ENCODE data around the gene NEK10.

Gene NEK10

DNA sequence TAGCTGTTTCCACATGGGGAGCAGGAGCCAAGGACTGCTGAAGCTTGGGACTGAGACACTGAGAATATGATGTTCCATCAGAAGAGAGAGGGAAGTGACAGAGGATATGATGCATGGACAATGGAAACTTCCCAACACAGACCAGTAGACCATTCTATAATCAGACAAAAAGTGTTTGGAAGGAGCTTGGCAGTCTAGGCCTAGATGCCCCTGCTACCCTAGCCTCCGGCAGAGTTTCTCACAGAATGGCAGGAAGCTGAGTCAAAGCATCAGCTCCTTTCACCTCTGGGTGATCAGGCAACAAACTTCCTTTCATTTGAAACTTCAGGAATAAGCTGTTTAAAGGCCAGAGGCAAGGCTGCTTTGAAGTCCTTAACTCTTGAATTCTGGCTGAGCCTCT lies 222.0 kb downstream of the NEK10 start:
- Histone ChIP-seq H2AFZ (ENCODE audit: low read length) (no peak overlapping the region), H3F3A (ENCODE audit: insufficient read depth, low read length) (no peaks in the 10 kb centered on the region), H3K9ac (ENCODE audit: low read length) (no peak overlapping the region), H3K36me3 (ENCODE audit: insufficient read depth, low read length) (no peaks in the 10 kb centered on the region), H3K4me1 (ENCODE audit: insufficient read depth, low read length, severe bottlenecking) (no peaks in the 10 kb centered on the region), H3K9me2 (ENCODE audit: low read depth, low read length) (no peaks in the 10 kb centered on the region), H3K9me3 (ENCODE audit: low read length) (no peaks in the 10 kb centered on the region), H3K27ac (ENCODE audit: low read depth, low read length, poor library complexity, severe bottlenecking) (no peak overlapping the region), H3K27me3 (ENCODE audit: insufficient read depth, low read length) (no peaks in the 10 kb centered on the region), H3K4me2 (ENCODE audit: low read length) (no peak overlapping the region), H3K79me2 (ENCODE audit: insufficient read depth, low read length) (no peaks in the 10 kb centered on the region), H3K4me3 (ENCODE audit: low read depth, low read length, poor library complexity, severe bottlenecking) (no peak overlapping the region), H4K20me1 (ENCODE audit: insufficient read depth, low read length) (no peaks in the 10 kb centered on the region)
- TF ChIP-seq CTCF (IDR thresholded peaks at IDR 0.05; ENCODE audit: low read length) = no peak
- no peak for TF ChIP-seq EZH2 (IDR thresholded peaks at IDR 0.05; ENCODE audit: borderline replicate concordance, low read length)

GRCh38 chr3:27146786-27147185 lies 222.4 kb downstream of the NEK10 start:
- H3K9me2 ChIP-seq (ENCODE audit: low read depth, low read length) = no peaks in the 10 kb centered on the region
- no peak for TF ChIP-seq CTCF (IDR thresholded peaks at IDR 0.05; ENCODE audit: low read length)
- no peak for TF ChIP-seq EZH2 (IDR thresholded peaks at IDR 0.05; ENCODE audit: borderline replicate concordance, low read length)
- no peak overlapping the region for H3K4me2 ChIP-seq (ENCODE audit: low read length)

GRCh38 chr3:27145719-27146118 lies 223.5 kb downstream of the NEK10 start:
- Histone ChIP-seq H3K9ac (ENCODE audit: low read length) (no peak overlapping the region), H3K9me2 (ENCODE audit: low read depth, low read length) (no peaks in the 10 kb centered on the region), H2AFZ (ENCODE audit: low read length) (no peak overlapping the region), H3K79me2 (ENCODE audit: insufficient read depth, low read length) (no peaks in the 10 kb centered on the region), H3K36me3 (ENCODE audit: insufficient read depth, low read length) (no peaks in the 10 kb centered on the region), H3K27me3 (ENCODE audit: insufficient read depth, low read length) (no peaks in the 10 kb centered on the region), H3K27ac (ENCODE audit: low read depth, low read length, poor library complexity, severe bottlenecking) (no peak overlapping the region), H3K9me3 (ENCODE audit: low read length) (no peaks in the 10 kb centered on the region), H3K4me1 (ENCODE audit: insufficient read depth, low read length, severe bottlenecking) (no peaks in the 10 kb centered on the region), H3K4me2 (ENCODE audit: low read length) (no peak overlapping the region), H4K20me1 (ENCODE audit: insufficient read depth, low read length) (no peaks in the 10 kb centered on the region), H3K4me3 (ENCODE audit: low read depth, low read length, poor library complexity, severe bottlenecking) (no peak overlapping the region), H3F3A (ENCODE audit: insufficient read depth, low read length) (no peaks in the 10 kb centered on the region)
- no peak for TF ChIP-seq EZH2 (IDR thresholded peaks at IDR 0.05; ENCODE audit: borderline replicate concordance, low read length)
- TF ChIP-seq CTCF (IDR thresholded peaks at IDR 0.05; ENCODE audit: low read length) = no peak

More at GRCh38 chr3:27146786-27147185, 222.4 kb downstream of the NEK10 start:
- no peaks in the 10 kb centered on the region for H3K79me2 ChIP-seq (ENCODE audit: insufficient read depth, low read length)
- no peak overlapping the region for H3K9ac ChIP-seq (ENCODE audit: low read length)
- no peak overlapping the region for H3K4me3 ChIP-seq (ENCODE audit: low read depth, low read length, poor library complexity, severe bottlenecking)
- no peaks in the 10 kb centered on the region for H3K36me3 ChIP-seq (ENCODE audit: insufficient read depth, low read length)
- no peak overlapping the region for H3K27ac ChIP-seq (ENCODE audit: low read depth, low read length, poor library complexity, severe bottlenecking)
- no peak overlapping the region for H2AFZ ChIP-seq (ENCODE audit: low read length)
- H3K9me3 ChIP-seq (ENCODE audit: low read length) = no peaks in the 10 kb centered on the region
- no peaks in the 10 kb centered on the region for H3K27me3 ChIP-seq (ENCODE audit: insufficient read depth, low read length)
- no peaks in the 10 kb centered on the region for H4K20me1 ChIP-seq (ENCODE audit: insufficient read depth, low read length)
- H3K4me1 ChIP-seq (ENCODE audit: insufficient read depth, low read length, severe bottlenecking) = no peaks in the 10 kb centered on the region
- no peaks in the 10 kb centered on the region for H3F3A ChIP-seq (ENCODE audit: insufficient read depth, low read length)
